ENCODE results near the gene EPAS1. TPM values are rescaled to one million over a fixed set of nuclear protein-coding genes. Genes with fewer than 3 reads are reported as not detected.

The EPAS1 gene
- total RNA-seq, 1 experiment from 2014 or later = 25.8 TPM

DNA sequence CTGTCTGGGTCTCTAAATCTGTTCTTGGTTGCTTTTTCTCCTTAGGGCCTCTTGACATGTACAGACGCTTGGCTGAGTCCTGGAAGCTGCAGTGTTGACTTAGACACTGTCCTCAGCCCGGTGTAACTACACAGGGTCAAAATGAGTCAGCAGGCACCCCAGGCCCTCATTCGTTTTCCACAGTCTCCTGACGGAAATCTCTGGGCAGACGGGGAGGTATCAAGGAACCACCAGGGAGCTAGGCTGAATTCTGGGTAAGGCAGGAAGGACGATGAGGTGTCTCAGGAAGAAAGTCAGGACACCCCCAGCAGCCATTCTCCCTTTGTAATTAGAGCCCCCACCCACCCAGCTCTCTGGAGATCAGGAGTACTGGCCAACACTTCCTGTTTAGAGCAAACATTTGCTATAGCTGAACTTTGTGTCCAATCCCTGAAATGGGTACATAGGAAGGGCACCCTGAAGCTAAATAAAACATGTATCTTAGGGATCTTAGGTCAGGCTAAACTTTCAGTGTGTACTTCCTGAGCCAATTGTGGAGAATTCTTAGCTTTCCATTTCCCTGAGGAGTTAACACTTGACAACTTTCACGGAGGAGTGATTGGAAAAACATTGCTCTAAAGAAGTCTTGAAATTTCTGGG is 23.9 kb upstream of the EPAS1 start:
- DNase-seq (ENCODE audit: low read depth) = peak; percentile 64

GRCh38 chr2:46273919-46274318 is 23.3 kb upstream of the EPAS1 start:
- no peak for DNase-seq (ENCODE audit: low read depth)

DNA sequence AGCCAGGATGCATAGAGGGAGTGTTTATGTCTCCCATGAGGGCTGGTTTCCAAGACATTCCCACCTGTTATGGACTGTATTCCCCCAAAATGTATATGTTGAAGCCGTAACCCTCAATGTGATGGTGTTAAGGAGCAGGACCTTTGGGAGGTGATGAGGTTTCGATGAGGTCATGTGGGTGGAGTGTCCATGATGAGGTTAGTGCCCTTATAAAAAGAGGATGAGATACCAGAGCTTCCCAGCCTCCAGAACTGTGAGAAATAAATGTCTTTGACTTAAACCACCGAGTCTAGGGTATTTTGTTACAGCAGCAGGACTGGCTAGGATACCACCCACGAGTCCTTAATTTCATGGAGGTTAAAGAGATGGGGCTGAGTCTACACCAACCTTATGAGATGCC is 22.6 kb upstream of the EPAS1 start:
- no peak for DNase-seq (ENCODE audit: low read depth)

DNA sequence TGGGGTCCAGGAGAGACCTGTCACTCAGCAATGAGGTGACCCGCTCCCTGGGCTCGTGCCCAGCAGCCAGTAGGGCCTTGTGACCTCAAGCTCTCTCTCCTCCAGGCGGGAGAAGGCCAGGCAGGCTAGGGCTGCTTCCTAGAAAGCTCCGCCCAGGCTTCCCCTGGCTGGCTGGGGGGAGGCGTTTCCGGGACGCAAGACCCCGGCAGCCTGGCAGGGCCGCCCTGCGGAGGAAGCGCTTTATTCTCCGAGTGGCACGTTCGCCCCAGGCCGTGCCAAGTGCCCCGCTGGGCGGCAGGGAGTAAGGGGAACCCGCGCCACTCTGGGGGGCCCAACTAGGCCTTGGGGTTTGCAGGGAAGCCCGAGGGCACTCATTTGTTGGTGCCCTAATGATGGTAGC is 21.2 kb upstream of the EPAS1 start:
- DNase-seq (ENCODE audit: low read depth) = no peak

DNA sequence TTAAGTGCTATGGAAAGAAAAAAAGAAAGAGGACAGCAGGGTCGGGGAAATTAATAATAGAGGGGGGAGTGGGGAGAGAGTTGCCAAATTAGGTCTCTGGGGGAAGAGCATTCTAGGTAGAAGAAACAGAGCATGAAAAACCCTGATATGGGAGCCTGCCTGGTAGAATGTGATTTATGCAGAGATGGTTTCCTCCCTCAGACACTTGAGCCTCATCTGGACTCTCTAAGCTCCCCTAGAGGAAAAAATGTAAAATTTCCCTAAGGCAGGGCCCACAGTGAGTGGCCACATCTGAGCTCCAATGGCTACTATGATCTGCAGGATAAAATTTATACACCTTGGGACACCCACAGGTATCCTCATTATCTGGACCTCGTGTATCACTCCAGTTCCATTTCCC is 20.6 kb upstream of the EPAS1 start:
- DNase-seq (ENCODE audit: low read depth) = no peak

DNA sequence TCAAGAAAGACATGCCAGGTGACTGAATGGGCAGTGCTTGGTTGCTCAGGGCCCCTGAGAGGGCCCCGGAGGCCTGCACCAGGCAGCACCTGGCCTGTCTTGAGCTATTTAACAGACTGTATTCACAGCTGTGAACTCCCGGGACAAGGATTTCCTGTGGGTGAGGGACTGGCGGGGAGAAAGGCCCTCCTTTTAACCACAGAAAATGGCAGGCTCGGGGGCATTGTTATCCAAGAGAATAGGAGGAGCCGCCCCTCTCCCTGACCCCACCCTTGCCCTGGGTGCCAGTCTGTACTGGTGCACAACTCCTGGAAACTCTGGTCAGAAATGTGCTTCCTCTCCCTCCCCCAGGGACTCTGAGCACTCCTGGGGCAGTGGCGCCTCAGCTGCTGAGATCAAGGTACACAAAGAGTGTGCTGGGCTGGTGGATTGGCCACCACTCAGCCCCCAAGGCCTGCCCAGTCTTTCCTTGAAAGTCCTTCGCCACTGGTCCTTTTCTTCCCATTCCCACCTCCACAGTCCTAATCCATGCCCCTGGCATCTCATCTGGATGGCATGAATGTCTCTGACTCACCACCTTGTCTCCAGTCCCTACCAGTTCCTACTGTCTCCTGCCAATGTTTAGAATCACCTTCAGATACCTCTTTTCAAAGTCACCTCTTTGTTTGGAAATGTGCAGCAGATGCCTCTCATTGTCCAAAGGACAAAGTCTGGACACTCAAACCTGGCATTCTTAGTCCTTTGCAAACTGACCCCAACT is 19.6 kb upstream of the EPAS1 start:
- DNase-seq (ENCODE audit: low read depth) = peak; percentile 44

- no peak for DNase-seq (ENCODE audit: low read depth)
These were observed 18.3 kb upstream of the EPAS1 start for GRCh38 chr2:46278952-46279351.

DNA sequence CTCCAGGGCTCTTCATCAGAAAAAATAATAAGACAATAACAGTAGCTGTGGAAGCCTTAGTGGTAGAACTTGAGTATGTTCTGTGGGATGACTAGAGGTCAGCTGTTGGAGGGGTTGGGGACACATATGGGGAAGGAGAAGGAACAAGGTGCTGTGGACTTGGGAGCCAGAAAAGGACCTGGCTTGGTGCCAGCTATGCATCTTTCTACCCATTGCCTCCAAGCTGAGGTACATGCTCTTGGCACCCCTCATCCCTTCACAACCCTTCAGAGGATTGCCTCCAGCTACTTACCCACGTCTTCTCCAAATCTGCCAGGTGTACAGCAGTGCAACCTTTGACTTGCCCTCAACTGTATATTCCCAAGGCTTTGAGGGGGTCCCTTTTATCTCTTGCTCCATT is 15.3 kb upstream of the EPAS1 start:
- DNase-seq (ENCODE audit: low read depth) = no peak

- no peak for DNase-seq (ENCODE audit: low read depth)
These were observed 13.5 kb upstream of the EPAS1 start for GRCh38 chr2:46283693-46284092.

DNA sequence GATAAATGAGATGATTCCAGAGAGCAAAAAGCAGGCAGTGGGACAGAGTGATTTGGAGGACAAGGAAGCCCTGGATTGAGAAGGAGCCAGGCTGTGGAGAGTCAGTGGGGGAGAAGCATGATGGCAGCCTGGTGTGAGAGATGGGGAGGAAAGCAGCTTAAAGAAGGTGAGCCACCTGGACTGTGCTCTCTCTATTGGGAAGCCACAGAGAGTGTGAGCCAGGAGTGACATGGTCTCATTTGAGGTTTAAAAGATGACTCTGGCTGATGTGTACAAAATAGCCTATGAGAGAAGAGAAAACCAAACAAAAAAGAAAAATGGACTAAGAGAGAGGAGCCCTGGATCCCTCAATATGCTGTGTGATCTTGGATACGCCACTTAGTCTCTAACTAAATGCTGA is 12.9 kb upstream of the EPAS1 start:
- DNase-seq (ENCODE audit: low read depth) = no peak

GRCh38 chr2:46284796-46285195 is 12.4 kb upstream of the EPAS1 start:
- DNase-seq (ENCODE audit: low read depth) = no peak

DNA sequence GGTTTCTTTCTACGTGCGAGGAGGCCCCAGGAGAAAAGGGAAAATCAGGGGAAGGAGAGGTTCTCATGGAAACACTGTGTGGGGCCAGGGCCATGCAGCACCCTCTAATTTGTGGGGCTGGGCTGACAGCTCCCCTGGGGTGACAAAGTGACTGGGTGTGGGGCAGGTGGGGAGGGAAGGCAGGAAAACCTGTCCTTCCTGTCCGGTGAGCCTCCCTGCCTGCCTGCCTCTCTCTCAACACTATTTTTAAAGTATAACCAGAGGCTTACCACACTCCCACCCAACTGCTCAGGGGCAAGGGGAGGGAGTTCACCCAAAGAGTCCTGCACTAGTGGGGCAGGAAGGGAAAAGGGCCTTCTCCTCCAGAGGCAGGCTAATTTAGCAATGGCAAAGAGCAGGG is 10.5 kb upstream of the EPAS1 start:
- no peak for DNase-seq (ENCODE audit: low read depth)

DNA sequence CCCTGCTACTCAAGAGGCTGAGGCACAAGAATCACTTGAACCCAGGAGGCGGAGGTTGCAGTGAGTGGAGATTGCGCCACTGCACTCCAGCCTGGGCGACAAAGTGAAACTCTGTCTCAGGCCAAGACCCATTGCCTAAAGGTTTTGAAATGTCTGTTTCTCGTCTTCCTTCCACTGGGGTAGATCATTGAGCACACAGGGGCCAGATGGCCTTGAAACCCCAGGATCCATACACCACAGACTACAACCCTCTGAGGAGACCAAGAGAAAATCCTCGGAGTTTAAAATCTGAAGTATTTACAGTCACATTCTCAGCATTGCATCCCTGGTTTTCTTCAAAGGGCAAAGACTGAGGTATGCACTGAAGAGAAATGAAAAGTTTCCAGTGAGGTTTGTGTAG is 7.1 kb upstream of the EPAS1 start:
- DNase-seq (ENCODE audit: low read depth) = no peak

- no peak for DNase-seq (ENCODE audit: low read depth)
These were observed 3.7 kb upstream of the EPAS1 start for GRCh38 chr2:46293466-46293865.

GRCh38 chr2:46294176-46294836 is 2.9 kb upstream of the EPAS1 start:
- peak; percentile 15 for DNase-seq (ENCODE audit: low read depth)

- no peak for DNase-seq (ENCODE audit: low read depth)
These were observed 879 bp upstream of the EPAS1 start for GRCh38 chr2:46296216-46296839.

GRCh38 chr2:46297546-46298271 is 502 bp downstream of the EPAS1 start:
- DNase-seq (ENCODE audit: low read depth) = peak; percentile 55

GRCh38 chr2:46298272-46298521 is 990 bp downstream of the EPAS1 start:
- no peak for DNase-seq (ENCODE audit: low read depth)

DNA sequence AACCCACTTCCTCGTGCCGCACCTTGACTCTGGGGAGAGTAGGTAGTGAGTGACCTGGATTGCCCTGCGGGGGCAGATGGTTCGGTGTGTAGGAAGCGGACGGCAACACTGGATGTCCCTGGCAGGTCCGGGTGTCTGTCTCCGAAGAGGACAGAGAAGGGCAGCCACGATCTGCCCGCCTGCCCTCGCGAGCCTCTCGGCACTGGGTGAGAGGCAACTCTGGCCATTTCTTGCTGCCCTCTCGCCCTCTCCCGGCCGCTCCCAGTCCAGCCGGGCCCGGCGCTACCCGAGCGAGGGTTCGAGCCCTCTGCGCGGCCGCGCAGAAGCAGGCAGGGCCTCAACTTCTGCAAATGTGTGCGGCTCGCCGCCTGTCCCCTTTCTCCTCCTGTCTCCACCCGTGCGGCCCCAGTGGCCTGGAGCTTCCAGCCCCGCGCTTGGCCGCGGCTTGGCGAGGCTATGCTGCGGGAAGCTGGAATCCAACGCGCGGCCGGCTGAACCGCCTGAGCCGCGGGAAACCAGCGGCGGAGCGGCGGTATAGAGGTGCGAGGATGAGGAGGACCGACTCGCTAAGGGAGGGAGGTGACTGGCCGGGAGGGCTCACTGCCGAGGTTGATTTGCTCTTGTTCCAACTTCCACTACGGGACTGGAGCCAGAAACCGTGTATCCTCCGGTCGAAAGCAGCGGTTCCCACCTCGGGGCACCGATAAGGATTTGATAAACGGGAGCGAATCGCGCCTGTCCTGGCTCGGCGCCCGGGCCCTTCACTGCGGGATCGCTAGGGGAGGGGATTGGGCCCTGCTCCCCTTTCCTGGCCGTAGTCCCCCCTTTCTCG is 1.5 kb downstream of the EPAS1 start:
- DNase-seq (ENCODE audit: low read depth) = peak; percentile 26

GRCh38 chr2:46299365-46300263 is 2.4 kb downstream of the EPAS1 start:
- peak; percentile 60 for DNase-seq (ENCODE audit: low read depth)

Measured in HT1080 (cell line).